IPS-15b (cell line): ENCODE results near the gene DZIP3.
A peak's percentile ranks its signal among the peaks of the same experiment; 100 is the strongest.

ENCODE experiments used
- H3K27me3 ChIP-seq: one replicate; pipeline ENCODE4 v1.6.1; 2013; ENCODE audit warnings: low read length; ENCODE audit not compliant: control insufficient read depth, insufficient read depth
- H3K36me3 ChIP-seq: one replicate; pipeline ENCODE4 v1.6.1; 2013; ENCODE audit warnings: low read length; ENCODE audit not compliant: control insufficient read depth, insufficient read depth
- H3K4me1 ChIP-seq: one replicate; pipeline ENCODE4 v1.6.1; 2013; ENCODE audit warnings: mild to moderate bottlenecking, low read length; ENCODE audit not compliant: control insufficient read depth, insufficient read depth
- H3K4me3 ChIP-seq: one replicate; pipeline ENCODE4 v1.5.1; 2013; ENCODE audit warnings: low read depth, low read length
- H3K9ac ChIP-seq: one replicate; pipeline ENCODE4 v1.6.1; 2013; ENCODE audit warnings: low read depth, mild to moderate bottlenecking, low read length
- H3K9me3 ChIP-seq: one replicate; pipeline ENCODE4 v1.6.1; 2013; ENCODE audit warnings: mild to moderate bottlenecking, low read length; ENCODE audit not compliant: control insufficient read depth, insufficient read depth

DZIP3 gene

DNA sequence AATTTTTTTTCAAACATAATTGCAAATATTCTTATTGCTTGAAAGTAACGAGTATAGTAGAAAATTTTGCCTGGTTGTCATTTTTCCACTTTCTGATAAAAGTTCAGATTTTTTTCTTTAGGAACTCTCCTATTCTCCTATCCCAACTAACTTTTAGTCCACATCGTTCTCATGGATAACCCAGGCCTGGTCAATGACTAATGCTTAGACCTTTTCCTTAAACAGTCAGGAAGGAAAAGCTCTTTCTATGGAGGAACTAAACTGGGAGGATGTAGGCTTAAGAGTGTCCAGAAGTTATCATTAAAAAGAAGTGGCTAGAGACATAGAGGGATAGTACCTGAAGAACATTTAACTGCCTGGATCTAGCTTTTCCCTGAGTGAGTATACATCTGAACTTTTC lies 27.0 kb upstream of the DZIP3 start:
- Histone ChIP-seq H3K4me3 (no peak overlapping the region), H3K27me3 (no peaks in the 10 kb centered on the region), H3K36me3 (peaks cover 5% of the 10 kb centered on the region), H3K9me3 (no peaks in the 10 kb centered on the region), H3K4me1 (no peaks in the 10 kb centered on the region), H3K9ac (no peak overlapping the region)

DNA sequence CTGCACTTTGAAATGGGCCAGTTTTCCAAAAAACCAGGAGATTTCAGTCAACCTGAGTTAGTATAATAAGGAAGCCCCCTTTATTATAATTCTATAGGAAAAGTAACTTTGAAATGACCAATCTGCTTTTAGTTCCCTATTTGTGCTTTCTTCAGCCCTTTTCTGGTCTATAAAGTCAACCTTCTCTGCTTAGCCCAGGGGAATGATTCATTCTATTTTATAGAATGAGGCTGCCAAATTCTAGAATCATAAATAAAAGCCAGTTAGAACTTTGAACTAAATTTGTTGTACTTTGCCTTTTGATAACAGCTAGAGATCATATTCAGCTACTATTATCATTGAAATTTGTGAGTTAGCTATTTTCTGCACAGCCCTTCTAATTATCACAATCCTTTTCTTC lies 25.0 kb upstream of the DZIP3 start:
- H3K27me3 ChIP-seq: no peaks in the 10 kb centered on the region
- H3K4me3 ChIP-seq: no peak overlapping the region
- no peaks in the 10 kb centered on the region for H3K36me3 ChIP-seq
- H3K9ac ChIP-seq: no peak overlapping the region
- H3K9me3 ChIP-seq: no peaks in the 10 kb centered on the region
- H3K4me1 ChIP-seq: no peaks in the 10 kb centered on the region

DNA sequence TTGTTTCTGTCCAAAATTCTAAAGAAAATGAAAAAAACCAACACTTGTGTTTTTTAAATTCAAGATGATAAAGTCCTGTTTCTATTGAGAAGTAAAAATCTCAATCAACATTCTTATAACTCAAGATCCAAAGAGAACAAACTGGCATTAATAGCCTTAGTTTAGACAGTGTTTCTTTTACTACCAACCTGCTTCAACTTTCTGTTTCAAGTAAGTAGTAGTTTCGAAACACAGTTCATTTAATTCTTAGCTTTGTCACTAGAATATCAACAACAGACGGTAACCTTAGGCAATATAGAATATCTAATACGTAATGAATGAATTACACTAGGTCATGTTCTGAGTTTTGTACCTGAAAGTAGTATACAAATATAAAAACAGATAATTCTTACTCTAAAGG lies 24.0 kb upstream of the DZIP3 start:
- Histone ChIP-seq H3K4me3 (no peak overlapping the region), H3K4me1 (no peaks in the 10 kb centered on the region), H3K36me3 (no peaks in the 10 kb centered on the region), H3K9me3 (no peaks in the 10 kb centered on the region), H3K27me3 (no peaks in the 10 kb centered on the region), H3K9ac (no peak overlapping the region)

DNA sequence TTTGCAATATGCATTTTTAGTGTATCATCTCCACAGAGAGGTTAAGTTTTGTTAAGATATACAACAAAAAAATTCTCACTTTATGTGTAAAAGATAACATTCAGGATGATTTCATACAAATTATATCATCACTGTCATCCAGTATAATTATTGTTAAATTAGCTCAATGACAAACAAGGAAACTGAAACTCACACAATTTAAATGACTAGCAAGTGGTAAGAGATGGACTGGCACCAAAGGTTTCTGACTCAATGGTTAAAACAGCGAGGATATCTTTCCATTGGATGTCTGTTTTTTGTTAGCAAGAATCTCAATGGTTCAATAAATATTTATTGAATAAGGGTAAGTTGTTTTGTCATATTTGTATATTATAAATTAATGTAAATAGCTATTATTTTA lies 22.9 kb upstream of the DZIP3 start:
- Histone ChIP-seq H3K4me1 (no peaks in the 10 kb centered on the region), H3K36me3 (no peaks in the 10 kb centered on the region), H3K9ac (no peak overlapping the region), H3K9me3 (no peaks in the 10 kb centered on the region), H3K27me3 (no peaks in the 10 kb centered on the region), H3K4me3 (no peak overlapping the region)

DNA sequence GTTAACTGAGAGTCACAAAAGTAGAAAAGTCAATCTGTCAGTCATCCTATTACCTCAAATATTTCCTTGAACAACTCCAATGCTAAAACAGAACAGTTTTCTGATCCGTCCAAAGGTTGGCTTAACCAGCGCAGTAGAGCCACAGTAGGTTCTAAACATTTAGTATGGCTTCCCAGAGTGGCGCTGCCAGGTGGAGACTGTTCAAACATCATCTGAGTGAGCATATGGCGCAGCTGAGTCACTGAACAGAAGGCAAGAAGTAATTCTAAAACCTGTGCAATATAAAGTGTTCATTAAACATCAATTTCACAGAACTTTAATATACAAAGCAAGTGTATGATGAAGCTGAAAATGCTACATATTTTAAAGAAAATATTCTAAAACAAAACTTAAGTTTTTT lies 20.2 kb upstream of the DZIP3 start:
- Histone ChIP-seq H3K4me3 (no peak overlapping the region), H3K27me3 (no peaks in the 10 kb centered on the region), H3K36me3 (peaks cover under 1% of the 10 kb centered on the region), H3K9me3 (no peaks in the 10 kb centered on the region), H3K9ac (no peak overlapping the region), H3K4me1 (no peaks in the 10 kb centered on the region)

DNA sequence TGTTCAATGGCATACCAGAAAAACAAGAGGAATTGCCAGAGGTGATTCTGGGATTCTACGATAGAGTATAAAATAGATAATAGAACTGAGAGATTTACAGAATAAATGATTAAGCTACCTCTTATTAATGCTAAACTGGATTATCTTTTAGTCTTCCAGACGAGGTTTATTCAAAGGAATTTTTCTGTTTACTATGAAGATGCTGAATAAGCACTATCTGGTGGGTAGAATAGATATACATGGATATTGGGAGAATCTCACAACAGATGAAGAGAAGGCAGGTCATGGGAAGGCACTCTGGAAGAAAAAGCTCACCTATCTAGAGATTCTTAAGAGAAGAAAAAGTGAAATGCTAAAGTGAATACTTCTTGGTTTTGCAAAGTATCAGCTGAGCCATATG lies 11.5 kb upstream of the DZIP3 start:
- Histone ChIP-seq H3K36me3 (peaks cover 5% of the 10 kb centered on the region), H3K4me3 (no peak overlapping the region), H3K4me1 (peaks cover 5% of the 10 kb centered on the region)

DNA sequence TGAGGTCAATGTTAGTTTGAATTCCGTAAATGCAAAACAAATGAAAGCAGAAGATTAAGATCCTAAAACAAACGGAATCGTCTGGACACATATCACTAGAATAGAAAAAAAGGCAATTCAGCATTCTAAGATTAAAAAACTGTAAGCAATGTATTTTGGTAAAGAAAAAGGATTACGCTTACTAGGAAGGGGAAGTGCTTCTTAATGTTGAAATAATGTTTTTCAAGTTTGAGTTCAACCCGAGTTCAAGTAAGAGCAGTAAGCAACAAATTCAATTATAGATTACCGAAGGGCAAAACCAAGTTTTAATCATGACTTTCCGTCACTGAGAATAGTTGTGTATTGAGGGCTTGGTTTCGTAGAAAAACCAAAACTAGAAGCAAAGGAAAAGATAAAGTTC lies 921 bp upstream of the DZIP3 start:
- H3K4me3 ChIP-seq: peak overlapping the region; percentile 93
- peaks cover 2% of the 10 kb centered on the region for H3K4me1 ChIP-seq
- H3K9me3 ChIP-seq: no peaks in the 10 kb centered on the region
- no peaks in the 10 kb centered on the region for H3K27me3 ChIP-seq
- no peaks in the 10 kb centered on the region for H3K36me3 ChIP-seq
- peak overlapping the region; percentile 91 for H3K9ac ChIP-seq

More for the DNA sequence above, 11.5 kb upstream of the DZIP3 start:
- Histone ChIP-seq H3K9me3 (no peaks in the 10 kb centered on the region), H3K9ac (no peak overlapping the region), H3K27me3 (no peaks in the 10 kb centered on the region)

DNA sequence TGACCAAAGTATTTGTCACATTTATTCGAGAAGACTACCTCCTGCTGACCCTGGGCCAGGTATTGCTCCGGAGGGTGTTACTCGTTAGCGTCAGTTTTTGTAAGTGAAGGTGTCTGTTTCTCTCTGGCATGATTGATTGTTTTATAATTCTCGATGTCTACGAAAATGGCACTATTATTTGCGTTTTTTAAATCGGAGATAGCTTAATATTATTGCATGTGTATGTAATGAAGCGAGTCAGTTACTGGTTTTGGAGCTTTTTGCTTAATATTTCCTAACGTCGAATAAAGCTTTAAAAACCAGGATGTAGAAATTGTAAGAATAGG lies 439 bp downstream of the DZIP3 start:
- no peaks in the 10 kb centered on the region for H3K27me3 ChIP-seq
- peak overlapping the region; percentile 95 for H3K9ac ChIP-seq
- no peaks in the 10 kb centered on the region for H3K9me3 ChIP-seq
- H3K36me3 ChIP-seq: no peaks in the 10 kb centered on the region
- H3K4me1 ChIP-seq: peaks cover 2% of the 10 kb centered on the region
- H3K4me3 ChIP-seq: peak overlapping the region; percentile 93

DNA sequence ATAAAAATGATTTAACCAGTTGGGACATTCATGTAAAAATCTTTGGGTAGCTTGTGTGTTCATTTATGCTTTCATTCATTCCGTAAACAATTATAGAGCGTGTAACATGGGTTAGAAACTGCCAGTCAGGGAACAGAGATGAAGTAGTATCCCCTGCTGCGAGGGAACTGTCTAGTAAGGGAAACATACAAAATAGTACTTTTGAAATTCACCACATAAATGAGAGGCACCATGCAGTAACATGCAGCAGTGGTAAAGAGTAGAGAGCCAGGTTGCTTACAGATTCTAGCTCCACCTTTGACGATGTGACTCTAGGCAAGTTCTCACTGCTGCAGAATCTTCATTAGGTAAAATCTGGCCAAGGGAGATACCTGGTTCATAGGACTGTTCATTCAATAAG lies 938 bp downstream of the DZIP3 start:
- Histone ChIP-seq H3K27me3 (no peaks in the 10 kb centered on the region), H3K9me3 (no peaks in the 10 kb centered on the region), H3K36me3 (no peaks in the 10 kb centered on the region), H3K9ac (peak overlapping the region; percentile 38), H3K4me1 (peaks cover 2% of the 10 kb centered on the region), H3K4me3 (peak overlapping the region; percentile 93)

DNA sequence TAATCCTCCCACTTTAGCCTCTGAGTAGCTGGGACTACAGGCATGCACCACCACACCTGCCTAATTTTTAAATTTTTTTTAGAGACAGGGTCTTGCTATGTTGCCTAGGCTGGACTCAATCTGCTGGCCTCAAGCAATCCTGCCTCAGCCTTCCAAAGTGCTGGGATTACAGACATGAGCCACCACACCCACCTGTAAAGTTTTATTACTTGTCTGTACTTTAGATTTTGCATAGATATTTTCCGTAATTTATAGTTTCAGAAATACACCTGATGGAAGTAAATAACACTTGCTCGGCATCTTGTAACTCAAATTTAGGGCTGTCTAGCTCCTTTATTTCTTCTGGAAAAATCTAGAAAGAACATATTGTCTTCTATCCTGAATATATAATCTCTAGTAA lies 5.8 kb downstream of the DZIP3 start:
- H3K4me1 ChIP-seq: peaks cover 2% of the 10 kb centered on the region
- H3K9ac ChIP-seq: no peak overlapping the region
- H3K9me3 ChIP-seq: no peaks in the 10 kb centered on the region
- H3K4me3 ChIP-seq: no peak overlapping the region
- no peaks in the 10 kb centered on the region for H3K27me3 ChIP-seq
- H3K36me3 ChIP-seq: no peaks in the 10 kb centered on the region

DNA sequence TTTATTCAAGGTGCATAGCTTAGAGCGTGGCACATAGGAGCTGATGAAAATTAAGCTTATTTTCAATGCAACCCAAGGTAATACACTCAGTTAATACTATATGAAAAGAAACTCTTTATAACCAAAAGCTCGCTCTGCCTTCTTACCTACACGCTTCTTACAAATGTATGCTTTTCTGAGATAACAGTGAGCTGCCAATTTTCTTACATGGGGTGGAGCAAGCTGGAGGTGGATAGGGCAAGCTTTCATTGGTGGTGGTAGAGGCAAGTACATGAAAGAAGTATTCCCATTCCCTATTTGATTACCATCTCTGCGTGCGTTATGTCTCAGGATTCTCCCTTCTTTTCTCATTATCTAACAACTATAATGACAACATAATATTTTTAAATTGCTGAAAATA lies 8.9 kb downstream of the DZIP3 start:
- H3K27me3 ChIP-seq: no peaks in the 10 kb centered on the region
- no peaks in the 10 kb centered on the region for H3K36me3 ChIP-seq
- no peaks in the 10 kb centered on the region for H3K4me1 ChIP-seq
- H3K4me3 ChIP-seq: no peak overlapping the region
- H3K9ac ChIP-seq: no peak overlapping the region
- no peaks in the 10 kb centered on the region for H3K9me3 ChIP-seq

DNA sequence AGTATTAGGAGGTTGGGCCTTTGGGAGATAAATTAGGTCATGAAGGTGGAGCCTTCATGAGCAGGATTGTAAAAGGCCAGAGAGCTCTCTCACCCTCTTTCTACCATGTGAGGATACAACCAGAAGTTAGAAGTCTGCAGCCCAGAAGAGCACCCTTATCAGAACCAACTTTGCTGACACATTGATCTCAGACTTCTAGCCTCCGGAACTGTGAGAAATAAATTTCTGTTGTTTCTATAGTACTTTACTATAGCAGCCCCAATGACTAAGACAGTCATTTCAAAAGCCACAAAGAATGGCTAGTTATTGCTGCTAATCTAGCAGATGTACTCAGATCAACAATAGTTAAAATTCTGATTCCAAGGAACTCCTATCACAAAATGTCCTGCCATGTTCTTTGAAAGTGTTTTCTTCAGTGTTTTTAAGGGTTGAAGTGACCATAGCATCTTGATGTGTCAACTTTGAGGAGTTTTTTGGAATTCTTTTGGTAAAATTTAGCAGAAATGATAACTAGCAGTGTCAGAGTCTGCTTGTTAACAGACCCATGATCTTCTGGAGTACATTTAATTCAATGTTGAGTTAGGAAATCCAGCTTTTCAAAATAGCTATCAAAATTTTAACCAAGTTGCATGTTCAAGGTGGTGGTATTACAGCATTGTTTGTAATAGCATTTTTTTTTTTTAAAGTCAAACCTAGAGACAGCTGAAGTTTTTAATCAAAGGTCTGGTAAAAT lies 10.3 kb downstream of the DZIP3 start:
- no peaks in the 10 kb centered on the region for H3K36me3 ChIP-seq
- no peaks in the 10 kb centered on the region for H3K9me3 ChIP-seq
- H3K4me3 ChIP-seq: no peak overlapping the region
- H3K27me3 ChIP-seq: no peaks in the 10 kb centered on the region
- no peak overlapping the region for H3K9ac ChIP-seq
- H3K4me1 ChIP-seq: no peaks in the 10 kb centered on the region
